ENCODE data around the gene DDX27.
"Not testable (repeated sequence)": the region's sequence is repeated elsewhere in the genome, so short reads cannot be mapped to it uniquely, and the experiment has no call there.

DDX27 gene

GRCh38 chr20:49214571-49214970 is 4.6 kb upstream of the DDX27 start:
- no peak for DNase-seq (ENCODE audit: extremely low read depth, insufficient read length)
- Histone ChIP-seq H3K36me3 (ENCODE audit: control insufficient read depth, insufficient read depth, low read length) (no peaks in the 10 kb centered on the region), H3K27me3 (replicated peaks; ENCODE audit: control insufficient read depth, insufficient read depth, low read length) (no peaks in the 10 kb centered on the region), H3K4me3 (replicated peaks; ENCODE audit: low read depth, low read length) (no peak overlapping the region)
- TF ChIP-seq CTCF (IDR thresholded peaks at IDR 0.05; ENCODE audit: insufficient read depth, low read length, poor library complexity, severe bottlenecking) = no peak

- H3K4me3 ChIP-seq (replicated peaks; ENCODE audit: low read depth, low read length) = no peak overlapping the region
- no peaks in the 10 kb centered on the region for H3K36me3 ChIP-seq (ENCODE audit: control insufficient read depth, insufficient read depth, low read length)
- TF ChIP-seq CTCF (IDR thresholded peaks at IDR 0.05; ENCODE audit: insufficient read depth, low read length, poor library complexity, severe bottlenecking) = no peak
- H3K27me3 ChIP-seq (replicated peaks; ENCODE audit: control insufficient read depth, insufficient read depth, low read length) = no peaks in the 10 kb centered on the region
- no peak for DNase-seq (ENCODE audit: extremely low read depth, insufficient read length)
Measured at GRCh38 chr20:49215232-49215631, 4.0 kb upstream of the DDX27 start.

- Histone ChIP-seq H3K36me3 (ENCODE audit: control insufficient read depth, insufficient read depth, low read length) (peaks cover 1% of the 10 kb centered on the region), H3K27me3 (replicated peaks; ENCODE audit: control insufficient read depth, insufficient read depth, low read length) (no peaks in the 10 kb centered on the region), H3K4me3 (replicated peaks; ENCODE audit: low read depth, low read length) (no peak overlapping the region)
- peak; percentile 86 for TF ChIP-seq CTCF (IDR thresholded peaks at IDR 0.05; ENCODE audit: insufficient read depth, low read length, poor library complexity, severe bottlenecking)
- DNase-seq (ENCODE audit: extremely low read depth, insufficient read length) = peak; percentile 38
Measured at GRCh38 chr20:49216991-49217578, 2.1 kb upstream of the DDX27 start.

GRCh38 chr20:49218739-49219090 is 501 bp upstream of the DDX27 start:
- not testable (repeated sequence) for DNase-seq (ENCODE audit: extremely low read depth, insufficient read length); H3K36me3 ChIP-seq (ENCODE audit: control insufficient read depth, insufficient read depth, low read length); H3K27me3 ChIP-seq (replicated peaks; ENCODE audit: control insufficient read depth, insufficient read depth, low read length); H3K4me3 ChIP-seq (replicated peaks; ENCODE audit: low read depth, low read length)

GRCh38 chr20:49219924-49220831 is 962 bp downstream of the DDX27 start:
- TF ChIP-seq CTCF (IDR thresholded peaks at IDR 0.05; ENCODE audit: insufficient read depth, low read length, poor library complexity, severe bottlenecking) = no peak
- DNase-seq (ENCODE audit: extremely low read depth, insufficient read length) = no peak
- H3K4me3 ChIP-seq (replicated peaks; ENCODE audit: low read depth, low read length) = peak overlapping the region; percentile 96
- H3K27me3 ChIP-seq (replicated peaks; ENCODE audit: control insufficient read depth, insufficient read depth, low read length) = no peaks in the 10 kb centered on the region
- peaks cover 17% of the 10 kb centered on the region for H3K36me3 ChIP-seq (ENCODE audit: control insufficient read depth, insufficient read depth, low read length)

- Histone ChIP-seq H3K36me3 (ENCODE audit: control insufficient read depth, insufficient read depth, low read length) (peaks cover 32% of the 10 kb centered on the region), H3K27me3 (replicated peaks; ENCODE audit: control insufficient read depth, insufficient read depth, low read length) (no peaks in the 10 kb centered on the region), H3K4me3 (replicated peaks; ENCODE audit: low read depth, low read length) (no peak overlapping the region)
- DNase-seq (ENCODE audit: extremely low read depth, insufficient read length) = no peak
- TF ChIP-seq CTCF (IDR thresholded peaks at IDR 0.05; ENCODE audit: insufficient read depth, low read length, poor library complexity, severe bottlenecking) = no peak
Measured at GRCh38 chr20:49225896-49226295, 6.7 kb downstream of the DDX27 start.
